ENCODE results near the gene NAPA. TPM values are rescaled to one million over a fixed set of nuclear protein-coding genes. Genes with fewer than 3 reads are reported as not detected.
"Not testable (repeated sequence)": the region's sequence is repeated elsewhere in the genome, so short reads cannot be mapped to it uniquely, and the experiment has no call there.

The NAPA gene
- total RNA-seq, 4 donors from 2014 or later = 127 to 272 (median 212) TPM

DNA sequence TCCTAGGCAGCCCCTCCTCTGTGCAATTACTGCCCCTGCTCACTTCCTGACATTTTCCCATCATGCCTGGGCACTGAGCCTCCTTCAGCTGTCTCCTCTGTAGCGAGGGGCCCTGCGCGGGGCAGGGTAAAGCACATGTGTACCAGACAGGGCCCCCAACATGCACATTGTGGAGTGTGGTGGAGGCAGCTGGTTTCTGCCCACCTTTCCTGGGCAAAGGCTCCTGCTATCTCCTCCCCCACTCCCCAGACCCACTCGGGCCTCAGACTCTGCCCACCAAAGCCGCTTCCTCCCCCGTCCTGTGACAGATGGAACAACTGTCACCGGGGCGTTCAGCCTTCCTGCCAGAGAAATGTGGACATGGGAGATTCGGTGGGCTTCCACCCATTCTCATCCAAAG is 28.0 kb downstream of the NAPA start:
- in situ Hi-C loops (cut with MboI; ENCODE audit: low sequenced_read_pairs in 4 of 4) (no loop called here), intact Hi-C loops (cut with DNase I; ENCODE audit: low total_unique reads) (loop anchor here (10.0 kb wide), 1 partner anchor 1582 kb away; the partner anchor contains the start of gene MYPOP)
- TF ChIP-seq, protein P1, sequence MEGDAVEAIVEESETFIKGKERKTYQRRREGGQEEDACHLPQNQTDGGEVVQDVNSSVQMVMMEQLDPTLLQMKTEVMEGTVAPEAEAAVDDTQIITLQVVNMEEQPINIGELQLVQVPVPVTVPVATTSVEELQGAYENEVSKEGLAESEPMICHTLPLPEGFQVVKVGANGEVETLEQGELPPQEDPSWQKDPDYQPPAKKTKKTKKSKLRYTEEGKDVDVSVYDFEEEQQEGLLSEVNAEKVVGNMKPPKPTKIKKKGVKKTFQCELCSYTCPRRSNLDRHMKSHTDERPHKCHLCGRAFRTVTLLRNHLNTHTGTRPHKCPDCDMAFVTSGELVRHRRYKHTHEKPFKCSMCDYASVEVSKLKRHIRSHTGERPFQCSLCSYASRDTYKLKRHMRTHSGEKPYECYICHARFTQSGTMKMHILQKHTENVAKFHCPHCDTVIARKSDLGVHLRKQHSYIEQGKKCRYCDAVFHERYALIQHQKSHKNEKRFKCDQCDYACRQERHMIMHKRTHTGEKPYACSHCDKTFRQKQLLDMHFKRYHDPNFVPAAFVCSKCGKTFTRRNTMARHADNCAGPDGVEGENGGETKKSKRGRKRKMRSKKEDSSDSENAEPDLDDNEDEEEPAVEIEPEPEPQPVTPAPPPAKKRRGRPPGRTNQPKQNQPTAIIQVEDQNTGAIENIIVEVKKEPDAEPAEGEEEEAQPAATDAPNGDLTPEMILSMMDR (IDR thresholded peaks at IDR 0.05 in 4 of 5, conservative IDR thresholded peaks at IDR 0.05 in 1 of 5) = no peak
- no peak for TF ChIP-seq POLR2A (IDR thresholded peaks at IDR 0.05)
- DNase-seq = no peak
- no peaks in the 10 kb centered on the region for H3K9me3 ChIP-seq
- peaks cover 0 to 38% of the 10 kb centered on the region in 2 donors for H3K36me3 ChIP-seq
- peaks cover 0 to 5% of the 10 kb centered on the region in 2 donors for H3K4me1 ChIP-seq
- H3K27ac ChIP-seq = no peak overlapping the region
- no peaks in the 10 kb centered on the region for H3K27me3 ChIP-seq
- no peak for ATAC-seq
- no peak overlapping the region for H3K4me3 ChIP-seq

- in situ Hi-C loops (cut with MboI; ENCODE audit: low sequenced_read_pairs in 4 of 4); H3K4me1 ChIP-seq; H3K9me3 ChIP-seq; DNase-seq; H3K4me3 ChIP-seq; H3K27me3 ChIP-seq; ATAC-seq: not testable (repeated sequence)
- H3K36me3 ChIP-seq = peaks cover 0 to 31% of the 10 kb centered on the region in 2 donors
- intact Hi-C loops (cut with DNase I; ENCODE audit: low total_unique reads) = loop anchor here (10.0 kb wide), 1 partner anchor 1581 kb away; the partner anchor contains the start of gene MYPOP
- H3K27ac ChIP-seq = peak overlapping the region in 1 of 4 donors; percentile 95
These were observed 28.6 kb downstream of the NAPA start for GRCh38 chr19:47486220-47486619.

DNA sequence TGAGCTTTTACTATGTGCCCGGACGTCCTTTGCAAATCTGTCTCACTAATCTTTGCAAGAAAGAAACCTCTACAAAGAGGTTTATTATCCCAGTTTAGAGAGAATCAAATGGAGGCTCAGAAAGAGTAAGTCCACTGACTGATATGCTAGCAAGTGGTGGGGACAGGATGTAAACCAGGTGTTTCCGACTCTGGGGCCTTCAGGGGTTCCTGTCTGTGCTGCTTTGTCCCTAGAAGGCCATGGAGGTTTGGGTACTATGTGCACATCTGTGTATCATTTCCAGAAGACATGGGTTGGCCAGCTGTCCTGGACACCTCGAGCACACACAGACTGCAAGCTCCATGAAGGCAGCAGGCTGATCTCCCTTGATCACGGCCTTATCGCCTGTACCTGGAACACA is 29.7 kb downstream of the NAPA start:
- intact Hi-C loops (cut with DNase I; ENCODE audit: low total_unique reads) = loop anchor here (10.0 kb wide), 1 partner anchor 1580 kb away; the partner anchor contains the start of gene MYPOP
- Histone ChIP-seq H3K27ac (peak overlapping the region; percentile 89 to 95 (median 92)), H3K4me3 (peak overlapping the region in 1 of 4 donors; percentile 79), H3K27me3 (no peaks in the 10 kb centered on the region), H3K36me3 (peaks cover 0 to 24% of the 10 kb centered on the region in 2 donors), H3K4me1 (peaks cover 0 to 5% of the 10 kb centered on the region in 2 donors), H3K9me3 (no peaks in the 10 kb centered on the region)
- DNase-seq (no peak), ATAC-seq (no peak)
- TF ChIP-seq POLR2A (IDR thresholded peaks at IDR 0.05) = no peak
- TF ChIP-seq, protein P1 (IDR thresholded peaks at IDR 0.05 in 4 of 5, conservative IDR thresholded peaks at IDR 0.05 in 1 of 5) = no peak
- in situ Hi-C loops (cut with MboI; ENCODE audit: low sequenced_read_pairs in 4 of 4) = no loop called here

GRCh38 chr19:47483800-47484690 is 30.8 kb downstream of the NAPA start, which contains the start of gene KPTN:
Gene KPTN (minus strand): TSS chr19:47484219. CDS start chr19:47484160, 59 bp downstream.
- DNase-seq (peak; percentile 71 to 88), ATAC-seq (peak; percentile 92 to 94)
- peak within 1 kb of the TSS; percentile 67 to 89 (median 79) for H3K4me3 ChIP-seq
- no peaks in the 10 kb centered on the region for H3K9me3 ChIP-seq
- no peaks in the 10 kb centered on the region for H3K27me3 ChIP-seq
- H3K4me1 ChIP-seq = peaks cover 0 to 5% of the 10 kb centered on the region in 2 donors
- H3K27ac ChIP-seq = peak within 1 kb of the TSS; percentile 89 to 95 (median 92)
- H3K36me3 ChIP-seq = peaks cover 0 to 14% of the 10 kb centered on the region in 2 donors
- intact Hi-C loops (cut with DNase I; ENCODE audit: low total_unique reads) = loop anchor here (1.0 to 10.0 kb wide), 3 partner anchors 31 to 1579 kb away; partner anchors contain the start of genes MYPOP and NAPA
- in situ Hi-C loops (cut with MboI; ENCODE audit: low sequenced_read_pairs in 4 of 4) = no loop called here
- TF ChIP-seq POLR2A (IDR thresholded peaks at IDR 0.05) = no peak
- TF ChIP-seq, protein P1 (IDR thresholded peaks at IDR 0.05 in 4 of 5, conservative IDR thresholded peaks at IDR 0.05 in 1 of 5) = peak; percentile 67 to 95 (median 91)

DNA sequence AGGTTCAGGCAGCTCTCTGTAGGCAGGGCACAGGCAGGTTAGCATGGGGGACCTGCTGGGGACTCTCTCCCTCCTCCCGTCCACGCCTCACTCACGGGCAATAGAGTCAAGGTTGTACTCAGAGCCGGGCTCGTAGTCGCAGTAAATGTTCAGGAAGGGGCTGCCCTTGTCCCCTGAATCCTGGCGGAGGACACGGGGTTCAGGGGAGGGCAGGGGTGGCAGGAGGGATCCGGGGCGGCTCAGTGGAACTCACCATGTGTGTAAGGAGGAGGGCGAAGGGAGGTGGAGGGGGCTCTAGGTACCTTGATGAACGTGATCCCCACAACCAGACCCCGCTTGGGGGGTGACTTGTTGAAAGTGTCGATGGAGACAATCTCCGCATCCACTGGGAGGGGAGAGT is 31.7 kb downstream of the NAPA start:
- in situ Hi-C loops (cut with MboI; ENCODE audit: low sequenced_read_pairs in 4 of 4) (no loop called here), intact Hi-C loops (cut with DNase I; ENCODE audit: low total_unique reads) (loop anchor here (2.0 to 10.0 kb wide), 2 partner anchors 46 to 1578 kb away; partner anchors contain the start of gene MYPOP)
- H3K4me1 ChIP-seq = peaks cover 0 to 5% of the 10 kb centered on the region in 2 donors
- TF ChIP-seq POLR2A (IDR thresholded peaks at IDR 0.05) = no peak
- TF ChIP-seq, protein P1 (IDR thresholded peaks at IDR 0.05 in 4 of 5, conservative IDR thresholded peaks at IDR 0.05 in 1 of 5) = no peak
- H3K27me3 ChIP-seq = no peaks in the 10 kb centered on the region
- H3K36me3 ChIP-seq = peaks cover 0 to 8% of the 10 kb centered on the region in 2 donors
- ATAC-seq (no peak), DNase-seq (peak in 1 of 2 donors; percentile 16)
- H3K9me3 ChIP-seq = no peaks in the 10 kb centered on the region
- peak overlapping the region in 3 of 4 donors; percentile 67 to 89 (median 79) for H3K4me3 ChIP-seq
- H3K27ac ChIP-seq = peak overlapping the region in 1 of 4 donors; percentile 93
